Endothelial cell of umbilical vein (primary cell): Measurements from ENCODE around the gene CREG1.

Experiments
- EZH2 ChIP-seq: IDR thresholded peaks from 2 replicates; pipeline ENCODE4 v1.6.1; 2012; ENCODE audit warnings: borderline replicate concordance, low read depth, mild to moderate bottlenecking, moderate library complexity, low read length, inconsistent platforms; ENCODE audit not compliant: severe bottlenecking
- JUN ChIP-seq: IDR thresholded peaks from 2 replicates; pipeline ENCODE4 v1.6.1; 2011; ENCODE audit warnings: borderline replicate concordance, low read depth; ENCODE audit not compliant: insufficient read length, insufficient read depth
- MYC ChIP-seq: IDR thresholded peaks from one replicate; pipeline ENCODE4 v1.6.1; 2011; ENCODE audit warnings: mild to moderate bottlenecking, low read depth, low read length
- POLR2A ChIP-seq: IDR thresholded peaks from 2 replicates; pipeline ENCODE4 v1.6.1; 2012; ENCODE audit warnings: low read depth, mild to moderate bottlenecking, control low read depth, low read length
- POLR2AphosphoS5 ChIP-seq: IDR thresholded peaks from 2 replicates; pipeline ENCODE4 v1.6.1; 2012; ENCODE audit warnings: low read depth, mild to moderate bottlenecking, control low read depth, low read length, moderate library complexity; ENCODE audit not compliant: insufficient read depth
- TF ChIP-seq, protein P1 (sequence below), 2 donors: IDR thresholded peaks; 1 replicate in 1 of 2; 2 replicates in 1 of 2; pipeline ENCODE4 v1.5.1; 2011; ENCODE audit warnings: low read length in 2 of 2, mild to moderate bottlenecking in 2 of 2, moderate library complexity in 2 of 2, control low read depth in 1 of 2, inconsistent platforms in 1 of 2, low read depth in 1 of 2; ENCODE audit not compliant: insufficient read depth in 1 of 2; ENCODE audit errors: extremely low read depth in 1 of 2
- TF ChIP-seq, protein P2 (sequence below): IDR thresholded peaks from 2 replicates; pipeline ENCODE4 v1.6.1; 2011; ENCODE audit not compliant: insufficient read depth, insufficient read length

DNA sequence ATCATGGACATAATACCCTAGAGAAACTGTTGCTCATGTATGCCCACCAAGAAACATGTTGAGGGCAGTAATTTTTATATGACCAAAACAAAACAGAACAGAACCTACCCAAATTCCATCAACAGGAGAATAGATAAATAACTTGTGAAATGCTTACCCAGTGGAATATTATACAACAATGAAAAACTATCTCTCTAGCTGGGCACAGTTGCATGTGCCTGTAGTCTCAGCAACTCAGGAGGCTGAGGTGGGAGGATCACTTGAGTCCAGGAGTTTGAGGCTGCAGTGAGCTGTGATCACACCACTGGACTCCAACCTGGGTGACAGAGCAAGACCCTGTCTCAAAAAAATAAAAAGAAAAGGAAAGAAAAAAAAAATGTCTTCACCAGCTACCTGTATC is 38.9 kb upstream of the CREG1 start:
- TF ChIP-seq, protein P1, sequence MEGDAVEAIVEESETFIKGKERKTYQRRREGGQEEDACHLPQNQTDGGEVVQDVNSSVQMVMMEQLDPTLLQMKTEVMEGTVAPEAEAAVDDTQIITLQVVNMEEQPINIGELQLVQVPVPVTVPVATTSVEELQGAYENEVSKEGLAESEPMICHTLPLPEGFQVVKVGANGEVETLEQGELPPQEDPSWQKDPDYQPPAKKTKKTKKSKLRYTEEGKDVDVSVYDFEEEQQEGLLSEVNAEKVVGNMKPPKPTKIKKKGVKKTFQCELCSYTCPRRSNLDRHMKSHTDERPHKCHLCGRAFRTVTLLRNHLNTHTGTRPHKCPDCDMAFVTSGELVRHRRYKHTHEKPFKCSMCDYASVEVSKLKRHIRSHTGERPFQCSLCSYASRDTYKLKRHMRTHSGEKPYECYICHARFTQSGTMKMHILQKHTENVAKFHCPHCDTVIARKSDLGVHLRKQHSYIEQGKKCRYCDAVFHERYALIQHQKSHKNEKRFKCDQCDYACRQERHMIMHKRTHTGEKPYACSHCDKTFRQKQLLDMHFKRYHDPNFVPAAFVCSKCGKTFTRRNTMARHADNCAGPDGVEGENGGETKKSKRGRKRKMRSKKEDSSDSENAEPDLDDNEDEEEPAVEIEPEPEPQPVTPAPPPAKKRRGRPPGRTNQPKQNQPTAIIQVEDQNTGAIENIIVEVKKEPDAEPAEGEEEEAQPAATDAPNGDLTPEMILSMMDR (IDR thresholded peaks at IDR 0.05; ENCODE audit: extremely low read depth in 1 of 2, insufficient read depth in 1 of 2, low read depth in 1 of 2, low read length in 2 of 2) = no peak
- no peak for TF ChIP-seq EZH2
- TF ChIP-seq POLR2A = no peak
- TF ChIP-seq POLR2AphosphoS5 = no peak
- no peak for TF ChIP-seq JUN
- TF ChIP-seq MYC = no peak
- TF ChIP-seq, protein P2, sequence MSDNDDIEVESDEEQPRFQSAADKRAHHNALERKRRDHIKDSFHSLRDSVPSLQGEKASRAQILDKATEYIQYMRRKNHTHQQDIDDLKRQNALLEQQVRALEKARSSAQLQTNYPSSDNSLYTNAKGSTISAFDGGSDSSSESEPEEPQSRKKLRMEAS = no peak
